CD4-positive, alpha-beta T cell treated with Interleukin-17A for 4 hours (primary cell): ENCODE data around the gene SAMM50.
A peak's percentile ranks its signal among the peaks of the same experiment; 100 is the strongest.

Experiments used
- DNase-seq: peaks from one replicate; pipeline ENCODE4 v3.0.0-alpha.2; 2020; ENCODE audit warnings: mixed read lengths

Gene SAMM50

DNA sequence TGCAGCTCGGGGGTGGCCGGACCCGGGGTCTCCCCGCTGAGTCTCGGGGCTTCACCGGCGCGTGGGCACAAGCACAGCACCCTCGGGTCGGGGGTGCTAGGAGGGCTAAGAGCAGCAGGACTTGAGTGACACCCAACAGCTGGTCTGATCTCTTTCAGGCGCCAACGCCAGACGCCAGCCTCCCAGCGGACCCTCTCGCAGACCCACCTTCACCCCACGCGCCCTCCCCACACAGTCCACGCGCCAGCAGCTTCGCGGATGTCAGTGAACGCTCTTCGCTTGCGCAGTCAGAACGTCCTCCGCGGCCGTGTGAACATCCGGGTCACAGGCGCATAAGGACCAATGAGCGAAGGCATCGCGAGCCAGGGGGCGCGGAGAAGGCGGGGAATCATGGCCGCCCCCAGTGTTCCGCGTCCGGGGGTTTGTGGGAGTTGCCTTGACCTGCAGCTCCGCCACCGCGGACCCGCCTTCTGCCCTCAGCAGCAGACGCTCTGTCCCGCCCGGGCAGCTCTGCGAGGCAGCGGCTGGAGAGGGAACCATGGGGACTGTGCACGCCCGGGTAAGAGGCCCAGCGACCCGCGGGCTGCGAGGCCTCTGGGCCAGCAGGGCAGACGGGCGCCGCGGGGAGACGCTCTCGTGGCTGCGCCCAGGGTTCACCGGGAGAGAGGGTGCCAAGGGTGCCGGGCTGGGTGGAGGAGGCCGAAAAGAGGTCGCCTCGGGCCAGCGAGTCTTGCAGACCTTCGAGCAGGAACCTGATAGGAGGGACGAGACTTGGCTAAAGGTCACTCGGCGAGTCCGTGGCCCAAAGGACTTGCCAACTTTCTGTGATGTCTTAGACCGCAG is at the start of gene SAMM50:
TSS of gene SAMM50 (plus strand) at position 403 of the 843 bp plus-strand sequence. CDS start at position 539, 136 bp downstream.
- DNase-seq: peak; percentile 93

DNA sequence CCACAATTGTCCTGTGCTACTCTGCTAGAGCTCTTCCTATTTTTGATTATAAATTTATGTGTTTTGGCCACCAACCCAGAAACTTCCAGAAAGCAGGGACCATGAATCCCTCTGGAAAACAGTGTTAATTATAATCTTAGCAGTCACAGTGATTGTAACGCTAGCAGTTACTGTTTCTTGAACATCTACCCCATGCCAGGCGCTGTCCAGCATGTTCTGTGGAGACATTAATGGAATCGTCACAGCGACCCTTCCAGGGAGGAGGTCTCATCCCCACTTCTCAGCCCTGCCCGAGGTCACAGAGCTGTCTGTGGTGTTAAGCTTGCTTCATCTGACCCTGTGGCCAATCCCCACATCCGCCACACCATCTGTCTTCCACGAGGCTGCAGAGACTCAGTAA is 49.6 kb upstream of the SAMM50 start:
- no peak for DNase-seq

DNA sequence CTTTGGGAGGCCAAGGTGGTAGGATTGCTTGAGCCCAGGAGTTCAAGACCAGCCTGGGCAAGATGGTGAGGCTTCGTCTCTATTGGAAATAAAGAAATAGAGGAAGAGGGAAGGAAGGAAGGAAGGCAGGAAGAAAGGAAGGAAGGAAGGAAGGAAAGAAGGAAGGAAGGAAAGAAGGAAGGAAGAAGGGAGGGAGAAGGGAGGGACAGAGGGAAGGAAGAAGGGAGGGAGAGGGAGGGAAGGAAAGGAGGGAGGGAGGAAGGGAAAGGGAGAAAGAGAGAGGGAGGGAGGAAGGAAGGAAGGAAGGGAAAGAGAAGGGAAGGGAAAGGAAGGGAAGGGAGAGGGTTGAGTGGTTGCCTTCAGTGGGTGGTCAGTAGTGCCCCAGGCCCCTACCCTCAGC is 45.5 kb upstream of the SAMM50 start:
- DNase-seq: no peak

DNA sequence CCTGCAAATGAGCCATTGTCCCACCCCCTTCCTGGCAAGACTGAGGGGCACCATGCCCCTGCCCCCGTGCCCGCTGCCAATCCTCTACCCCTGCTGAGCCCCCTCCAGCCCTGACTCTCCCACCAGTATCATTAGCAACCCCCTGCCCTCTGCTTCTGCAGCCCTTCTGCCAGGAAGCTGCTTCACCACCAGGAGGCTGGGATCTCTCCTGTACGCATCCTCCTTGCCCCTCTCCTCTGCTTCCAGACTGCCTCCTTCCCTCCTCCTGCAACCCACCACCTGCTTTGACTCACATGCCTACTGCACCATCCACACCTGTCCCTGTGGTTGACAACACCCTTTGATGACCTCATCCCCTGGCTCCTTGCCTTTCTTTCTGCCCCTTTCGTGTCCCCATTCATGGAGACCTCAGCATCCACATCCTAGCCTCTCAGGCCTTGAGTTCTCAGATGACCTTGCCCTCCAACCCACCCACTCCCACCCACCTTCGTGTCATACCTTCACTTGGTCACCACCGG is 45.0 kb upstream of the SAMM50 start:
- no peak for DNase-seq

GRCh38 chr22:43911351-43911750 is 43.9 kb upstream of the SAMM50 start:
- DNase-seq: no peak

DNA sequence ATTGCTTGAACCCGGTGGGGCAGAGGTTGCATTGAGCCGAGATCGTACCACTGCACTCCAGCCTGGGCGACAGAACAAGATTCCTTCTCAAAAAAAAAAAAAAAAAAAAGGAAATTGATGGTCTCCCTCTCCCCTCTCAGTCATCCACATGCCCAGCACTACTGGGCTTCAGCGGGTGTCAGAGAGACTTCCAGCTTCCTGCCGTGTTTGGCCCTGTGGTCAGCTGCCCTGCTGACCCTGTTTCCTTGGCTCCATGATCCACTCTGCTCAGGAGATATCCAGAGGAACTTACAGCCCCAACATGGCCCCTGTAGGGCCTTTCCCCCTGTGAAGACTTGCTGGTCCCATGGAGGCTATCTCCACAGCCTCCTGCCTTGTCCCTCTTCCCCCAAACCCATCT is 37.7 kb upstream of the SAMM50 start:
- DNase-seq: no peak

DNA sequence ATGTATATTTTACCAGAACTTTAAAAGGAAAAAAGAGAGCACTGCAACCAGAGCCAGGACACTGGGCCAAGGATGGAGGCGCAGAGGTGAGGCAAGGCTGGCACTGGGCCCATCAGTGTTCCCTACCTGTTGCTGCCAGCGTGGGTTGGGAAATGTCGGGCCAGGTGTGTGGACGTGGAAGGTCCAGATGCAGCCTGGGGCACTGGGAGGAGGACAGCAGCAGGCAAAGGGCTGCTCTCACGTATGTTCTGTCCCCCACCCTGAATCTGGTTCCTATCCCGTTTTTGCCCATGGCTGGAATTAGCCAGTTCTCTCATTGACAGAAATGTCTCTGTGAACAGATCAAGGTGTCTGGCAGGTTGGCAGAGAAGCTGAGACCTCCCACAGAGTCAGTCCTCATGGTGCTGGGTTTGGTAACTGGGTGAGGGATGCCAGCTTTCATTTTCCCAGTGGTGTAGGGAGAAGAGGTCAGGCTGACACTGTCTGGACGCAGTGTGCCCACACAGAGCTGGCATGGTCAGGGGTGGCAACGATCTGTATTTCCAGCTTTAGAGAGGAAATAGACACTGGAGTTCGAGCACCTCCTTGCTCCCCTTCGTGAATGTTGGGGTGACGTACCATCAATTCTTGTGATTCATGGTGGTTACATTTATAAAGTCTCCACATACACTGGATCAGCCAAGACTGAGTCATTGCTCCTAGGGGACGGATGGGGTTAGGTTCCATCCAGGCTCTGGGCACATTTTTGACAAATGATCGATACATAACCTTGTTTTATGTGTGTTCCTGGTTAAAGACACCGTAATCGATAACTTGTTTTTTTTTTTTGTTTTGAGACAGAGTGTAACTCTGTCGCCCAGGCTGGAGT is 35.9 kb upstream of the SAMM50 start:
- no peak for DNase-seq

- no peak for DNase-seq
These were observed 33.9 kb upstream of the SAMM50 start for GRCh38 chr22:43921370-43921769.

DNA sequence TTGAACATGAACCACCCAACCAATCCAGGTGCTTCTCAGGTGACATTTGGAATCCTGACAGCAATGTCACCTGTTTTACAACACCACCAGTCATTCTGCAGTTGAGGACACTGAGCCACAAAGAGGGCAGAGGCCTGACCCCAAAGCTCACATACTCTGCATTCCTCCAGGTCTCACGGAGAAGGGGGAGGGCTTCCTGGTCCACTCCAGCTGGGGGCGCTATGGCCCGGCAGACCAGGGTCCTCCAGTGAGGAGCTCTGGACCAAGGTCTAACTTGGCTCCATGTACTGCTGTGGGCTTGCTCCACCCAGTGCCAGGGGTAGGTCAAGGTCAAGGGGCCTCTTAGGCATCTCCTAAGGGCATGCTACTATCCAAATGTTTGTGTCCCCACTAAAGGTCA is 33.1 kb upstream of the SAMM50 start:
- DNase-seq: no peak

DNA sequence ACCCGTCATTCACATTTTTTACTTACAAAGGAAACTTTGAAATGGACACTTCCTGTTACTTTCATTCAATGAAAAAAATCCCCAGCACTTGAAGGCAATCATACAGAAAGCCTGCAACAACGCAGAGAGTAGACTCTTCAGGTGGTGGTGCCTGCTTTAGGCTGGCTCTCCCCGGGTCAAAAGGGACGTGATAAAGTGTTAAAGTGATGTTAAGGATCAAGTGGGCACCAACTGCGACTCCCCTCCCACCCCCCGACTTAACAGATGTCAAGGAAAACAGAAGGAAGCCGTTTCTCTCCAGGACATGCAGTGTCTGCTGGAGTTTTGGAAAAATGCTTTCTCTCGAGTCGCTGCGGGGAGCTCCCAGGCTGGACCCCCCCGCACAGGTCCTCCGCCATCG is 32.1 kb upstream of the SAMM50 start:
- DNase-seq: no peak

DNA sequence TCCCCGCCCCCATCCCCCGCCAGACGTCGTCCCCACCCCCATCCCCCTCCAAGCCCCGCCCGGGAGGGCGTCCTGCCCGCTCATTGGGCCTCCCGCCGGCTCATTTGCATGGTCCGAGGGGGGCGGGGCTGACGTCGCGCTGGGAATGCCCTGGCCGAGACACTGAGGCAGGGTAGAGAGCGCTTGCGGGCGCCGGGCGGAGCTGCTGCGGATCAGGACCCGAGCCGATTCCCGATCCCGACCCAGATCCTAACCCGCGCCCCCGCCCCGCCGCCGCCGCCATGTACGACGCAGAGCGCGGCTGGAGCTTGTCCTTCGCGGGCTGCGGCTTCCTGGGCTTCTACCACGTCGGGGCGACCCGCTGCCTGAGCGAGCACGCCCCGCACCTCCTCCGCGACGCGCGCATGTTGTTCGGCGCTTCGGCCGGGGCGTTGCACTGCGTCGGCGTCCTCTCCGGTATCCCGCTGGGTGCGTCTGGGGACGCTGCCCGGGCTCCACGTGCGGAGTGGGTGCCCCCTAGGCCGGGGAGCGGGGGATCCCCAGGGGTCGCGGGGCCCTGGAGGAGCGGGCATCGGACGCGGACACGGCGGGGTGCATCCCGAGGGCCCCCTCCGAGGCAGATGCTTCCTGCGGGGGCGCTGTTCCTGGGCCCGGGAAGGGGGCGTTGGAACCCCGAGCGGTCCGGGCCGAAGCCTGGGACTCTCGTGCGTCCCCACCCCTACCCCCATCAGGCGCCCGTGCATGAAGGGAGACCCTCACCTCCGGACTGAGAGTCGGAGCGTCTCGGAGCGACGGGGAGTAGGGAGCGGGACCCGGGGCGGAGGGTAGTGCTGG is 31.4 kb upstream of the SAMM50 start, which contains the start of gene PNPLA3:
TSS of gene PNPLA3 (plus strand) at position 175 of the 834 bp plus-strand sequence. CDS start at position 282, 107 bp downstream.
- peak; percentile 89 for DNase-seq

GRCh38 chr22:43924877-43925276 is 30.4 kb upstream of the SAMM50 start:
- DNase-seq: no peak

- no peak for DNase-seq
These were observed 29.6 kb upstream of the SAMM50 start for GRCh38 chr22:43925433-43926348.

GRCh38 chr22:43926349-43926710 is 28.9 kb upstream of the SAMM50 start:
- DNase-seq: no peak

GRCh38 chr22:43928468-43928867 is 26.8 kb upstream of the SAMM50 start:
- no peak for DNase-seq

- no peak for DNase-seq
These were observed 26.3 kb upstream of the SAMM50 start for GRCh38 chr22:43928908-43929307.

DNA sequence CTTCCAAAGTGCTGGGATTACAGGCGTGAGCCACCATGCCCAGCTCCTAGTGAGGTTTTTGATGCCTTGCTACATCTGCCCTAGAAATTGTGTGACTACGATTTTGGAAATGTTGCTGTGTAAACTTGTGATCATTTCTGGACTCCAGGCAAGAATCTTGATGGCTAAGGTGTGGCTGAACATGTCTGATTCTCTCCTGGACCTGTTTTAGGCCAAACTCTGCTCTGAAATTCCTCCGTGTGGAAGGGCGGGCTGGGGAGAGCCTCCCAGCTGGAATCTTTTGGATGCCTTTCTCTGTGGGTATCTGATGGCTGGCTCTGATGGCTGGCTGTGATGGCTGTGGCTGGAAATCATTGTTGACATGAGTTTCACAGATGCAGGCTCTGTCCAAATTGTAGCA is 23.5 kb upstream of the SAMM50 start:
- no peak for DNase-seq

DNA sequence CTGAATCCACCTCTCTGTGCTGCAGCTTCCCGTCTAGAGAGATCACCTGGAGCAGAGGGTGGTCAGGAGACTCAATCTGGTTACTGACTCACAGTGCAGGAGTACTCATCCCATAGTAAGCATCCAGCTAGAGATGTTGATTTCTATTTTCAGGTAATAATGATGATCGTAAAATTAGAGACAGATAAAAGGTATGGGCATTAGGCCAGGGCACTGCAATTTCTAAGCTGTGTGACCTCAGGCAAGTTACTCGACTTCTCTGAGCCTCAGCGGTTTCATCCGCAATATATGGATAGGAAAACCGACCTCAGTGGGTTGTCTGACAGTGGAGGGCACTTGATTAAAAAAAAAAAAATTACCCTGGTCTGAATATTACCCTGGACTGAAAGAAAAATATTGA is 13.8 kb upstream of the SAMM50 start:
- DNase-seq: no peak

DNA sequence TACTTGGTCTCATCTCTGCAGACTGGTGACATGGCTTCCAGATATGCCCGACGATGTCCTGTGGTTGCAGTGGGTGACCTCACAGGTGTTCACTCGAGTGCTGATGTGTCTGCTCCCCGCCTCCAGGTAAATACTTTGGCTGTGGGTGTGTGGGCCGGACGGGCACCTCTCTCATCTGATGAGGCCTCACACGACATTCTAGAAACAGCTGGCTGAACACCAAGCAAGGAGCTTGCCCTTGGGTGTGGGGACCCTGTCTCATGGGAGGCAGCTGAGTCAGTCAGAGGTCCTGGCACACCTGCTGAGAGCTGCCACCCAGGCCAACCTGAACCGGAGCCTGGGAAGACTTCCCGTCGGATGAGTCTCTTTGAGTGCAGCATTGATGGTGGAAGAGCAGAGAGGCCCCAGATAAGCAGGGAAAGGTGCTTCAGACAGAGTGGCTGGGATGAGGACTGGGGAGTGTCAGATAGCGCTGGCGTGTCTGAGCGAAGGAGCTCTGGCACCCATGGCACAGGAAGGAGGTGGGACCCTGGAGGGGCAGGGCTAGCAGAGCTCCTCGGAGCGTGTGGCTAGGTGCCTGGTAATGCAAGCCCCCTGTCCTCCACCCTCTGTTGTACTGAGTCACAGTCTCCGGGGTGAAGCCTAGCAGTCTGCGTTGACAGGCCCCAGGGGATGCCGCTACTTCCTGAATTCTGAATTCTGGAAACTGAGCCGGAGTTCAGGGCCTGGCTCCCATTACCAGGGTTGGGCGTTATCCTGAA is 10.4 kb upstream of the SAMM50 start:
- DNase-seq: no peak

DNA sequence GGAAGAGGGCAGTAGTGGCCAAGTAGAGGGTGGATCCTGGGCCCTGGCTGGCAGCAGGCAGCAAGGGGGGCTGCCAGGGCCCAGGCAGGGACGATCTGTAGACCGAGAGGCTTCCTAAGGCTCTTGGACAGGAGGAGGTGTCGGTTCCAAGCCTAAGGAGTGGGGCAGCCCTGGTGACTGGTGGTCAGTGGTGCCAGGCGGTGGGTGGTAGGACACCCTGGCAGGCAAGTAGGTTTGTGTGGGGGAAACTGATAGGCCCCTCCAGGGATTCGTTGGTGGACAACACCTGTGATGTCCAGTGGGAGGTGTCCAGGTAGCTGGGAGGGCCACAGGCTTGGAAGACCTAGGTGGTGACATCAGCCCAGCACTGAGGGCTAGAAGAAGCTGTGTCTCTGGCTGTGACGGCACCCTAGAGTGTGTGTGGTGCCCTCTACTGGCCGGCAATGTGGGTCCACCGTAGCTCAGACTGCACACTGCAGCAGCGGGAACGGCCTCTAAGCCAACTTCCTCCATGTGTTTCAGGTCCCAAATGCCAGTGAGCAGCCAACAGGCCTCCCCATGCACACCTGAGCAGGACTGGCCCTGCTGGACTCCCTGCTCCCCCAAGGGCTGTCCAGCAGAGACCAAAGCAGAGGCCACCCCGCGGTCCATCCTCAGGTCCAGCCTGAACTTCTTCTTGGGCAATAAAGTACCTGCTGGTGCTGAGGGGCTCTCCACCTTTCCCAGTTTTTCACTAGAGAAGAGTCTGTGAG is 9.4 kb upstream of the SAMM50 start:
- DNase-seq: peak; percentile 73
